Measurements from ENCODE around the gene AGO3.

The AGO3 gene

GRCh38 chr1:36098650-36099365, 167.9 kb downstream of the AGO3 start:
- DNase-seq = no peak

GRCh38 chr1:36099681-36100341, 168.9 kb downstream of the AGO3 start:
- peak; percentile 61 for DNase-seq

- no peak for DNase-seq
These were observed 169.5 kb downstream of the AGO3 start for GRCh38 chr1:36100376-36100775.

- DNase-seq = no peak
These were observed 170.6 kb downstream of the AGO3 start for GRCh38 chr1:36101546-36101945.

- DNase-seq = no peak
These were observed 175.4 kb downstream of the AGO3 start for GRCh38 chr1:36106269-36106668.

- DNase-seq = no peak
These were observed 176.5 kb downstream of the AGO3 start for GRCh38 chr1:36107394-36107793.

GRCh38 chr1:36108314-36108713, 177.4 kb downstream of the AGO3 start:
- DNase-seq = no peak

GRCh38 chr1:36109041-36109679, 178.3 kb downstream of the AGO3 start:
- no peak for DNase-seq

- no peak for DNase-seq
These were observed 180.2 kb downstream of the AGO3 start for GRCh38 chr1:36111151-36111550.

GRCh38 chr1:36112823-36113222, 181.9 kb downstream of the AGO3 start:
- DNase-seq = no peak

- no peak for DNase-seq
These were observed 183.5 kb downstream of the AGO3 start for GRCh38 chr1:36114371-36114770.

- no peak for DNase-seq
These were observed 184.3 kb downstream of the AGO3 start for GRCh38 chr1:36115200-36115669.

GRCh38 chr1:36115931-36116330, 185.0 kb downstream of the AGO3 start:
- no peak for DNase-seq

GRCh38 chr1:36116901-36117300, 186.0 kb downstream of the AGO3 start:
- DNase-seq = no peak

- DNase-seq = no peak
These were observed 187.7 kb downstream of the AGO3 start for GRCh38 chr1:36118447-36119204.

- no peak for DNase-seq
These were observed 188.6 kb downstream of the AGO3 start for GRCh38 chr1:36119456-36119855.

All from DMS153 (cell line).